ENCODE measurements around the gene COL18A1.

GRCh38 chr21:45433911-45434644 lies 29.1 kb downstream of the COL18A1 start:
- TF ChIP-seq HDGF (IDR thresholded peaks at IDR 0.05; ENCODE audit: borderline replicate concordance) (no peak), SUZ12 (IDR thresholded peaks at IDR 0.05) (no peak), PKNOX1 (IDR thresholded peaks at IDR 0.05) (no peak), L3MBTL2 (conservative IDR thresholded peaks at IDR 0.05) (no peak)

All from HEK293T (cell line).